HG02642 (cell line): Measurements from ENCODE around the gene USP48.

Source experiments
- ATAC-seq: cut with Tn5 transposase; IDR thresholded peaks from one replicate; pipeline ENCODE4 v1.9.1; 2021; ENCODE audit warnings: mild to moderate bottlenecking; ENCODE audit not compliant: unreplicated experiment, poor library complexity

USP48 gene

GRCh38 chr1:21671915-21672314 lies 111.0 kb downstream of the USP48 start:
- no peak for ATAC-seq

GRCh38 chr1:21670956-21671902 lies 111.7 kb downstream of the USP48 start:
- no peak for ATAC-seq

GRCh38 chr1:21670059-21670881 lies 112.7 kb downstream of the USP48 start:
- ATAC-seq, result no peak

GRCh38 chr1:21669258-21670058 lies 113.5 kb downstream of the USP48 start, which contains the start of gene RAP1GAP:
TSS of gene RAP1GAP (minus strand) at chr1:21669357. CDS start at chr1:21620032, 49,325 bp downstream.
- no peak for ATAC-seq

GRCh38 chr1:21668951-21669257 lies 114.0 kb downstream of the USP48 start:
- ATAC-seq, result no peak

- no peak for ATAC-seq
These were observed 114.6 kb downstream of the USP48 start for GRCh38 chr1:21668232-21668950.

GRCh38 chr1:21667348-21668231 lies 115.4 kb downstream of the USP48 start:
- no peak for ATAC-seq

GRCh38 chr1:21666576-21667320 lies 116.2 kb downstream of the USP48 start:
- no peak for ATAC-seq

GRCh38 chr1:21665711-21666575 lies 117.0 kb downstream of the USP48 start:
- ATAC-seq, result no peak

GRCh38 chr1:21664806-21665588 lies 118.0 kb downstream of the USP48 start:
- ATAC-seq, result no peak

- ATAC-seq, result no peak
These were observed 118.8 kb downstream of the USP48 start for GRCh38 chr1:21663951-21664805.

- no peak for ATAC-seq
These were observed 119.5 kb downstream of the USP48 start for GRCh38 chr1:21663248-21663950.

- no peak for ATAC-seq
These were observed 120.3 kb downstream of the USP48 start for GRCh38 chr1:21662426-21663247.

- no peak for ATAC-seq
These were observed 121.1 kb downstream of the USP48 start for GRCh38 chr1:21661886-21662285.
